NAMALWA (cell line): ENCODE measurements around the gene MMP23B.
"Not testable (repeated sequence)": the region's sequence is repeated elsewhere in the genome, so short reads cannot be mapped to it uniquely, and the experiment has no call there.

Source experiments
- DNase-seq: peaks from one replicate; pipeline ENCODE4 v3.0.0-alpha.2; 2015; ENCODE audit warnings: low spot score

MMP23B gene

DNA sequence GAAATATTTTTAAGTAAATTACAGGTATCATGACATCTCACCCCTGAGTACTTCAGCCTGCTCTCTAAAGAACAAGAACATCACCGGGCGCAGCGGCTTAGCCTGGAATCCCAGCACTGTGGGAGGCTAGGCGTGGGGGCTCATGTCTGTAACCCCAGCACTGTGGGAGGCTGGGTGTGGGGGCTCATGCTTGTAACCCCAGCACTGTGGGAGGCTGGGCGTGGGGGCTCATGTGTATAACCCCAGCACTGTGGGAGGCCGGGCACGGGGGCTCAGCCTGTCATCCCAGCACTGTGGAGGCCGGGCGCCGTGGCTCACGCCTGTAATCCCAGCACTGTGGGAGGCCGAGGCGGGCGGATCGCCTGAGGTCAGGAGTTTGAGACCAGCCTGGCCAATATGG is 34.6 kb downstream of the MMP23B start:
- DNase-seq: no peak

DNA sequence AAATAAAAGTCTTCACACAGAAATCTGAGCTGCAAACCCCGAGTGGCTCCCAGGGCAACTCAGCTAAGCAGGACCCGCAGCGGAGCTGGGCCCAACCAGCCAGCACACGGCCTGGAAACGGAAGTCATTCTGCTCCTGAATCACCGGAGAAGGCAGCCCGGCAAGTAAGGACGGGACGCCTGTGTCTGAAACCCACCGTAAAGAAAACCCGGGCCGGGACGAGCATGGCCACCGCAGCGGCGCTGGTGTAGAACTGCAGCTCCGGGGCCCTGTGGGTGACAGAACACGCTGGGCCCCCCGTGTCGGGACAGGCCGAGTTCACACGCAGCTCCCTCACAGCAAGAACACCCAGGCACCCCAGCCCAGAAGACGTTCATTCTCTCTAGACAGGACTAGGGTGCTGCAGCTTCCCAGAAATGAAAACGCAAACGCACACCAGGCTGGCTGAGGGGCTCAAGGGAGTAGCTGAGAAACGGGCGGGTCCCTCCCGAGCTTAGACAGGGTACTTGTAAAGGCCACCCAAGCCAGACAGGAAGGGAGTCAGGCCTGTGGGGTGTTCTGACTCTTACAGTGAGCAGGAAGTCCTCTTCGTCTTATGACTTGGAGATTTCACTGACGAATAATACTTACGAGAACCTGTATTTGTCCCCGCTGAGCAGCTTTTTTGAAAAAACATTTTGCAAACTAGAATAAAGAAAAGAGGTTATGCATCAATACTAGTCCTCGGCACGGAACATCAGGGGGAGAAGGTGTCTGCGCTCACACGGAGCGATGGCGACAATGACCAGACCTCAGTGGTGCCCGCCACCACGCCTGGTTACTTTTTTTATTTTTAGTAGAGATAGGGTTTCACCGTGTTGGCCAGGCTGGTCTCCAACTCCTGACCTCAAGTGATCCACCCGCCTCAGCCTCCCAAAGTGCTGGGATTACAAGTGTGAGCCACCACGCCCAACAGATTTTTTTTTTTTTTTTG is 37.8 kb downstream of the MMP23B start:
- DNase-seq: no peak

DNA sequence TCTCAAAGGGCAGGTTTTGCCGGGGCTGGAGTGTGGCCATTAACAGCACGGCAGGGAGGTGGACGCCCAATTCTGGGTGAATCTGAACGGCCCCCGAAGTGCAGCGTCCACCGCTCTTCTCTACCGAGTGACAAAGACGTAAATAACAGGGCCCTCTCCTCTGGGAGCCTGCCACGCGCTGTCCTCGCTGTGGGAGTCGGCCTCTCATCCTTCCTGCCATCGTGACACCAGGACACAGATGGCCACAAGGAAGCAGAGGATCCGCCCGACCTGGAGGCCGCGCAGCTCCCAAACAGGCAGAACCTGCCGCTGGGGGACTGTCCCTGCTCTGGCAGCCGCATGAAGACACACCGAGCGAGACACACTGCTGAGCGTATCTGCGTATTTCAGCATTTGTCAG is 38.9 kb downstream of the MMP23B start:
- no peak for DNase-seq

DNA sequence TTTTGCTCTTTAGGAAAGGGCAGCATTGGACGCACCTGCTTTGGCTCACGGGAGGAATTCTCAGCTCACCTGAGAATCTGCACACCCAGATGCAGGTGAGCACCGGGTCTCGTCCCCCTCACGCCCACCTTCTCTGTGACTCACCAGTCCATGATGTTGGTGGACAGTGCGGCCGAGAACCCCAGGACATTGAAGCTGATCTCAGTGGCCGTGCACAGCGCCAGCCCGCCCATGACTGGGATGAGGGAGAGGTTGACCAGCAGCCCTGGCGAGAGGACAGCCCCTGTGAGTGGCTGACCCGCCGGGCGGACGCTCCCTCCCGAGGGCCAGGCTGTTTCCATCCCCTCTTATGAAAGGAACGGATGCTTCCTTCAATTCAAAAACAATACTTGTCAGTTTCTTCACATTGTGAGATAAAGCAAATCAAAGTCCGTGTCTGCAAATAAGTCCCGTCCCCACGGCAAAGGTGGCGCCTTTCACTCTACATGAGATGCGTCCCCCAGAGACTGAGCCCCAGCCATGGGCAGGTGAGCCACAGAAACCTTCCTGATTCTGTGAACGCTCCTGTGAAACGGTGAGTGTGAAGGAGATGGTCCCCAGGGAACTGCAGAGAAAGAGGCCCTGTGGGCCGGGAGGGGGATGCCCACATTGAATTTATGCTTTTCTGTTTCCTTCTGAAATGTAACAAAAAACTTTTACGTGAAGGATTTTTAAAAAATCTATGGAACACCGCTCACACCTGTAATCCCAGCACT is 39.6 kb downstream of the MMP23B start:
- no peak for DNase-seq

GRCh38 chr1:1672181-1672965 is 40.4 kb downstream of the MMP23B start:
- DNase-seq: no peak

DNA sequence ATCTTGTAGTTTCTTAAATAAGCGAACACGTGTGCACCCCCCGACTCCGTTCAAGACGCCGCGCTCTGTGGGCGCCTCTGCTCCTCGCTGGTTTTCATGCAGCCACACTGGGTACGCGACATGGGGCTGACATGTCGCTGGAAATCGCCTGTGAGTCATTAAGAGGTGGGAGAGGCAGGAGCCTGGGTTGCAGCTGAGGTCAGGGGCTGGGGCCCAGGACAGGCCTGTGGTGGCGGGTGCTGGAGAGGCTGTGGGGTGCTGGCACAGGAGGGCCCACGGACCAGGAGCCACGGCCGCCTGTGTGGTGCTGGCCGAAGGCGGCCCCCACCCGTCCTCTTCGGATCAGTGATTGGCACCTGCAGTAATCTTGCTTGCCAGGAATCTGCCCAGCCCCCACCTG is 42.8 kb downstream of the MMP23B start:
- DNase-seq: not testable (repeated sequence)

DNA sequence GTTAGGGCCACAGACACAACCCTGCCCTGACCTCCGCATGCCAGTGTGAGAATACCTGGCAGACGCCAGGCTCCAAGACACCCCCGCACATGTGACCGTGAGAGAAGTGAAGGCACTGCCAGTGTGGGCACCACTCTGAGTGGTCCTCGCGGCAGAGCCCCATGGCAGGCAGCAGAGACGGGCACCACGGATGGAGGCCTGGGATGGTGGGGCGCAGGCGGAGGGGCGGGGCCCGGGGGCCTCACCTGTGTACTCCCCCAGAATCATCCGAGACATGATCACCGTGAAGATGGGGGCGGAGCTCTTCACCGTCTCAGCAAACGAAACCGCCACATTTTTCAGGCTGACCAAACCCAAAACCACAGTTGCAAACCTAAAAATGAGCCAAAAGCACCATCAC is 43.2 kb downstream of the MMP23B start:
- not testable (repeated sequence) for DNase-seq

GRCh38 chr1:1676087-1676486 is 44.1 kb downstream of the MMP23B start:
- not testable (repeated sequence) for DNase-seq

GRCh38 chr1:1677718-1678580 is 46.0 kb downstream of the MMP23B start:
- DNase-seq: peak; percentile 88

DNA sequence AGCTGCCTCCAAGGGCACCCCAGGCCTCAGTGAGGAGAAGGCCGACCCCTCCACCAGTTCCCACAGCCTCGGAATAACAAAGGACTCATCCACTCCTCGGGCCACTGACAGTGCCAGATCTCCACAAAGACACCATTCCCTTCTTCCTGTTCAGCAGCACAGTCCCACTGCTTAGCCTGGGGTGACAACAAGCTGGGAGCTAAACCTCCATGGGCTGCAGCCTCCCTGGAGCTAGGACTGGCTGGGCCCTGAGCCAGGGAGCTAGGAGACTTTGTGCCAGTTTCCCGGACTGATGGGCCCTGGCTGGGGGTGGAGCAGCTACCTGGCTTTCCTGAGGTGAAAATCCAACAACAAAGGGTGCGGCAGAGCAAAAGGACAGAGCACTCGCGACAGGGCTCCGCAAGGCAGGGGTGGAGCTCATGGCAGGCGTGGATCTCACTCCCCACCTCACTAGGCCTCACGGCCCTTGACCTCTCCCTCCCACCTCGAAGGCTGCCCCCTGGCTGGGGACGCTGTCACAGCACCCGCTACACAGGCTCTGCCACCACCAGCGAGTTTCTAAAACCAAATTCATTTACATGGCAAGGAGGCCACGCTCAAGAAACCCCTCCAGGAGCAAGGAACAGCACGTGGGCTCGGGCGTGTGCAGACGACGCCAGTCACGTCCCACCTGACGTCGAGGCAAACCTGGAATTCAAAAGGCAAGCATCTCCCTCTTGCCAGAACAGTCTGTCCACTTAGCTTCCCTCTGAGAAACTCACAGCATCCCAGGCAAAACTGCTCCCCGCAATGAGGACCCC is 46.8 kb downstream of the MMP23B start:
- DNase-seq: peak; percentile 92

- no peak for DNase-seq
Observed at GRCh38 chr1:1680031-1680911, 48.3 kb downstream of the MMP23B start.

- no peak for DNase-seq
Observed at GRCh38 chr1:1680912-1681273, 48.9 kb downstream of the MMP23B start.

DNA sequence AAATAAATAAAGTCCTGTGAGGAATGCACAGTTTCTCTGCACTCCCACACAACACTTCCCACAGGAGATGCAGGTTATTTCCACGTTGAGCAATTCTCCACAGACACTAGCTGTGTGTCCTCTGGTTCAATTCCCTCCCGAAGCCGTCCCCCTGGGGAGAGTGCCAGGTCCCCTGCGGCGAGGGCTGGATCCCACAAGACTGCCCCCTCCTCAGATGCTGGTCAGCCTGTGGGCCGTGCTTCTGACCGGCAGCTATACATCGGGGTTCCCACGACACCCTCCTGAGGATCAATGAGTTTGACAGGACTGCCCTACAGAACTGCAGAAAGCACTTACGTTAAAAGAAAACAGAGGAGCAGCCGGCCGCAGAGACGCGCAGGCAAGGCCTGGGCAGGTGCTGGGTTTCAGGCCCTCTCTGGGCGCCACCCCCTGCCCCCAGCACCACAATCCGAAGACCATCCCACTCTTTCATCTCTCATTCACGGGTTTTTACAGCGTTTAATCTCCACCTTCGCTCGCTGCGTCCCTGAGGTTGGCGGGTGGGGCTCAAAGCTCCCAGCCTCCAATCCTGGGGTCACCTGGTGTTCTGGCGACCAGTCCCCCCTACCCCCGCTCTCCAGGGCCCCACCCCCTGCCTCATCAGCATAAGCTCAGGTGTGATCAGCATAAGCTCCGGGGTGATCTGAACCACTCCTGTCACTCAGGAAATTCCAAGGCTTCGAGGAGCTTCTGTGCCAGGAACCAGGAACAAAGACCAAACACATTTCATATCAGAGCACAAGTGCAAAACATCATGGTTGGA is 51.3 kb downstream of the MMP23B start:
- DNase-seq: no peak
